Neural cell (in vitro differentiated cells): ENCODE measurements around the gene TACC2. TPM values are rescaled to one million over a fixed set of nuclear protein-coding genes. Genes with fewer than 3 reads are reported as not detected.

ENCODE experiments used
- H2AFZ ChIP-seq: fragments of 200-600, 300-800 bp; sonication (generic), shearing (Covaris generic); 2 replicates; pipeline ENCODE4 v1.6.0; 2014; ENCODE audit warnings: low read depth, mild to moderate bottlenecking, antibody characterized with exemption, low read length, moderate library complexity
- H3F3A ChIP-seq: fragments of 200-600 bp; shearing (Covaris generic); 2 replicates; pipeline ENCODE4 v1.6.1; 2016; ENCODE audit warnings: mild to moderate bottlenecking, moderate library complexity, mixed read lengths, antibody characterized with exemption, low read length; ENCODE audit not compliant: insufficient read depth, poor library complexity, severe bottlenecking
- H3K27ac ChIP-seq: fragments of 200-600, 300-800 bp; sonication (generic), shearing (Covaris generic); 2 replicates; pipeline ENCODE4 v1.5.1; 2014; ENCODE audit warnings: mild to moderate bottlenecking, low read length, moderate library complexity
- H3K27me3 ChIP-seq: fragments of 300-800, 200-600 bp; sonication (generic), shearing (Covaris generic); 2 replicates; pipeline ENCODE4 v1.6.0; 2014; ENCODE audit warnings: mild to moderate bottlenecking, low read depth, low read length, moderate library complexity; ENCODE audit not compliant: insufficient read depth
- H3K36me3 ChIP-seq: fragments of 300-800, 200-600 bp; sonication (generic), shearing (Covaris generic); 2 replicates; pipeline ENCODE4 v1.5.1; 2014; ENCODE audit warnings: mild to moderate bottlenecking, antibody characterized with exemption, low read length, moderate library complexity; ENCODE audit not compliant: insufficient read depth
- H3K4me2 ChIP-seq: fragments of 300-800, 200-600 bp; sonication (generic), shearing (Covaris generic); 2 replicates; pipeline ENCODE4 v1.6.0; 2014; ENCODE audit warnings: mild to moderate bottlenecking, low read length
- H3K4me3 ChIP-seq: fragments of 300-800, 200-600 bp; sonication (generic), shearing (Covaris generic); 2 replicates; pipeline ENCODE4 v1.5.1; 2014; ENCODE audit warnings: mild to moderate bottlenecking, low read length, moderate library complexity
- H3K79me2 ChIP-seq: fragments of 200-600 bp; shearing (Covaris generic); replicated peaks from 2 replicates; pipeline ENCODE4 v1.6.0; 2014; ENCODE audit warnings: mild to moderate bottlenecking, low read length, moderate library complexity; ENCODE audit not compliant: insufficient read depth
- H3K9ac ChIP-seq: fragments of 300-800, 200-600 bp; sonication (generic), shearing (Covaris generic); 2 replicates; pipeline ENCODE4 v1.6.1; 2016; ENCODE audit warnings: mild to moderate bottlenecking, low read length, mixed read lengths
- H3K9me2 ChIP-seq: fragments of 200-600 bp; shearing (Covaris generic); 2 replicates; pipeline ENCODE4 v1.6.1; 2016; ENCODE audit warnings: mild to moderate bottlenecking, low read length, mixed read lengths; ENCODE audit not compliant: insufficient read depth
- H3K9me3 ChIP-seq: fragments of 200-600, 300-800 bp; sonication (generic), shearing (Covaris generic); 2 replicates; pipeline ENCODE4 v1.6.1; 2016; ENCODE audit warnings: mild to moderate bottlenecking, mixed run types, low read length, moderate library complexity, mixed read lengths
- H4K20me1 ChIP-seq: fragments of 200-600 bp; shearing (Covaris generic); 2 replicates; pipeline ENCODE4 v1.6.1; 2016; ENCODE audit warnings: mild to moderate bottlenecking, mixed run types; ENCODE audit not compliant: insufficient read depth
- CTCF ChIP-seq: fragments of 450-650 bp; IDR thresholded peaks from 2 replicates; pipeline ENCODE4 v1.5.1; 2014; ENCODE audit warnings: antibody characterized with exemption, mild to moderate bottlenecking, moderate library complexity; ENCODE audit not compliant: poor library complexity, severe bottlenecking
- EP300 ChIP-seq: fragments of 450-650 bp; conservative IDR thresholded peaks from 2 replicates; pipeline ENCODE4 v1.6.1; 2014; ENCODE audit warnings: antibody characterized with exemption, mild to moderate bottlenecking, moderate library complexity; ENCODE audit not compliant: poor library complexity, severe bottlenecking
- EZH2 ChIP-seq: fragments of 200-600, 300-800 bp; shearing (Covaris generic), sonication (generic); IDR thresholded peaks from 2 replicates; pipeline ENCODE4 v1.6.1; 2014; ENCODE audit warnings: antibody characterized with exemption, low read length, borderline replicate concordance, mild to moderate bottlenecking; ENCODE audit not compliant: insufficient read depth, poor library complexity, severe bottlenecking
- MXI1 ChIP-seq: fragments of 450-650 bp; conservative IDR thresholded peaks from 2 replicates; pipeline ENCODE4 v1.6.1; 2014; ENCODE audit warnings: antibody characterized with exemption, mild to moderate bottlenecking; ENCODE audit not compliant: poor library complexity, severe bottlenecking
- POLR2AphosphoS5 ChIP-seq: IDR thresholded peaks from 2 replicates; pipeline ENCODE4 v1.6.1; 2012
- RAD21 ChIP-seq: fragments of 450-650 bp; conservative IDR thresholded peaks from 2 replicates; pipeline ENCODE4 v1.6.1; 2014; ENCODE audit warnings: antibody characterized with exemption, mild to moderate bottlenecking, moderate library complexity
- SMC3 ChIP-seq: fragments of 450-650 bp; conservative IDR thresholded peaks from 2 replicates; pipeline ENCODE4 v1.6.1; 2014; ENCODE audit warnings: antibody characterized with exemption, mild to moderate bottlenecking, moderate library complexity; ENCODE audit not compliant: poor library complexity
- TAF1 ChIP-seq: IDR thresholded peaks from 2 replicates; pipeline ENCODE4 v1.6.1; 2012; ENCODE audit warnings: low read depth
- polyA plus RNA-seq: library from polyadenylated mRNA; depleted of rRNA; stranded (reverse); fragments of >200 nt; gene quantifications from 2 replicates; pipeline ENCODE4 v1.2.3, GENCODE V29; 2014
- TF ChIP-seq, protein P1 (sequence below): IDR thresholded peaks from 2 replicates; pipeline ENCODE4 v1.6.1; 2012; ENCODE audit warnings: borderline replicate concordance

TACC2 gene
- polyA plus RNA-seq, 1 donor from 2014 or later = 17.6 TPM

- Histone ChIP-seq H3K9ac (no peak overlapping the region), H3K9me2 (no peaks in the 10 kb centered on the region), H3K4me3 (no peak overlapping the region), H3K79me2 (no peaks in the 10 kb centered on the region), H3K27me3 (no peaks in the 10 kb centered on the region), H3K36me3 (peaks cover 6% of the 10 kb centered on the region), H3K9me3 (no peaks in the 10 kb centered on the region), H3F3A (no peaks in the 10 kb centered on the region), H3K27ac (no peak overlapping the region), H2AFZ (no peak overlapping the region), H3K4me2 (no peak overlapping the region), H4K20me1 (no peaks in the 10 kb centered on the region)
- TF ChIP-seq TAF1 (no peak), EP300 (no peak), CTCF (no peak), RAD21 (no peak), EZH2 (no peak), MXI1 (no peak), SMC3 (no peak), POLR2AphosphoS5 (no peak)
- TF ChIP-seq, protein P1, sequence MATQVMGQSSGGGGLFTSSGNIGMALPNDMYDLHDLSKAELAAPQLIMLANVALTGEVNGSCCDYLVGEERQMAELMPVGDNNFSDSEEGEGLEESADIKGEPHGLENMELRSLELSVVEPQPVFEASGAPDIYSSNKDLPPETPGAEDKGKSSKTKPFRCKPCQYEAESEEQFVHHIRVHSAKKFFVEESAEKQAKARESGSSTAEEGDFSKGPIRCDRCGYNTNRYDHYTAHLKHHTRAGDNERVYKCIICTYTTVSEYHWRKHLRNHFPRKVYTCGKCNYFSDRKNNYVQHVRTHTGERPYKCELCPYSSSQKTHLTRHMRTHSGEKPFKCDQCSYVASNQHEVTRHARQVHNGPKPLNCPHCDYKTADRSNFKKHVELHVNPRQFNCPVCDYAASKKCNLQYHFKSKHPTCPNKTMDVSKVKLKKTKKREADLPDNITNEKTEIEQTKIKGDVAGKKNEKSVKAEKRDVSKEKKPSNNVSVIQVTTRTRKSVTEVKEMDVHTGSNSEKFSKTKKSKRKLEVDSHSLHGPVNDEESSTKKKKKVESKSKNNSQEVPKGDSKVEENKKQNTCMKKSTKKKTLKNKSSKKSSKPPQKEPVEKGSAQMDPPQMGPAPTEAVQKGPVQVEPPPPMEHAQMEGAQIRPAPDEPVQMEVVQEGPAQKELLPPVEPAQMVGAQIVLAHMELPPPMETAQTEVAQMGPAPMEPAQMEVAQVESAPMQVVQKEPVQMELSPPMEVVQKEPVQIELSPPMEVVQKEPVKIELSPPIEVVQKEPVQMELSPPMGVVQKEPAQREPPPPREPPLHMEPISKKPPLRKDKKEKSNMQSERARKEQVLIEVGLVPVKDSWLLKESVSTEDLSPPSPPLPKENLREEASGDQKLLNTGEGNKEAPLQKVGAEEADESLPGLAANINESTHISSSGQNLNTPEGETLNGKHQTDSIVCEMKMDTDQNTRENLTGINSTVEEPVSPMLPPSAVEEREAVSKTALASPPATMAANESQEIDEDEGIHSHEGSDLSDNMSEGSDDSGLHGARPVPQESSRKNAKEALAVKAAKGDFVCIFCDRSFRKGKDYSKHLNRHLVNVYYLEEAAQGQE = no peak
Measured at GRCh38 chr10:122227754-122228153, 238.8 kb downstream of the TACC2 start.

- no peaks in the 10 kb centered on the region for H4K20me1 ChIP-seq
Measured at GRCh38 chr10:122229666-122230065, 240.7 kb downstream of the TACC2 start.

More at GRCh38 chr10:122229666-122230065, 240.7 kb downstream of the TACC2 start:
- no peak overlapping the region for H3K9ac ChIP-seq
- no peaks in the 10 kb centered on the region for H3K9me3 ChIP-seq
- no peaks in the 10 kb centered on the region for H3F3A ChIP-seq
- no peaks in the 10 kb centered on the region for H3K9me2 ChIP-seq
- no peaks in the 10 kb centered on the region for H3K27me3 ChIP-seq
- no peak for TF ChIP-seq POLR2AphosphoS5
- no peak for TF ChIP-seq EP300
- no peak for TF ChIP-seq MXI1
- TF ChIP-seq TAF1 = no peak
- no peak for TF ChIP-seq CTCF
- TF ChIP-seq SMC3 = no peak
- TF ChIP-seq RAD21 = no peak
- TF ChIP-seq, protein P1 = no peak
- no peak overlapping the region for H3K4me3 ChIP-seq
- H3K36me3 ChIP-seq = peaks cover 6% of the 10 kb centered on the region
- no peak overlapping the region for H3K27ac ChIP-seq
- H3K79me2 ChIP-seq = no peaks in the 10 kb centered on the region
- H2AFZ ChIP-seq = no peak overlapping the region
- H3K4me2 ChIP-seq = no peak overlapping the region
